NB4 (cell line): ENCODE results near the gene TPCN1.

ENCODE experiments used
- POLR2A ChIP-seq: IDR thresholded peaks from 2 replicates; pipeline ENCODE4 v1.6.1; 2011; ENCODE audit warnings: mild to moderate bottlenecking; ENCODE audit not compliant: insufficient read length; ENCODE audit errors: extremely low read depth
- TF ChIP-seq, protein P1 (sequence below): IDR thresholded peaks from one replicate; pipeline ENCODE4 v1.5.1; 2012; ENCODE audit warnings: low read depth, low read length

- TF ChIP-seq, protein P1, sequence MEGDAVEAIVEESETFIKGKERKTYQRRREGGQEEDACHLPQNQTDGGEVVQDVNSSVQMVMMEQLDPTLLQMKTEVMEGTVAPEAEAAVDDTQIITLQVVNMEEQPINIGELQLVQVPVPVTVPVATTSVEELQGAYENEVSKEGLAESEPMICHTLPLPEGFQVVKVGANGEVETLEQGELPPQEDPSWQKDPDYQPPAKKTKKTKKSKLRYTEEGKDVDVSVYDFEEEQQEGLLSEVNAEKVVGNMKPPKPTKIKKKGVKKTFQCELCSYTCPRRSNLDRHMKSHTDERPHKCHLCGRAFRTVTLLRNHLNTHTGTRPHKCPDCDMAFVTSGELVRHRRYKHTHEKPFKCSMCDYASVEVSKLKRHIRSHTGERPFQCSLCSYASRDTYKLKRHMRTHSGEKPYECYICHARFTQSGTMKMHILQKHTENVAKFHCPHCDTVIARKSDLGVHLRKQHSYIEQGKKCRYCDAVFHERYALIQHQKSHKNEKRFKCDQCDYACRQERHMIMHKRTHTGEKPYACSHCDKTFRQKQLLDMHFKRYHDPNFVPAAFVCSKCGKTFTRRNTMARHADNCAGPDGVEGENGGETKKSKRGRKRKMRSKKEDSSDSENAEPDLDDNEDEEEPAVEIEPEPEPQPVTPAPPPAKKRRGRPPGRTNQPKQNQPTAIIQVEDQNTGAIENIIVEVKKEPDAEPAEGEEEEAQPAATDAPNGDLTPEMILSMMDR: no peak
- no peak for TF ChIP-seq POLR2A
Measured at GRCh38 chr12:113201187-113202177, 19.8 kb upstream of the TPCN1 start.
